A549 (cell line): ENCODE data around the gene GMIP.
"Not testable (repeated sequence)": the region's sequence is repeated elsewhere in the genome, so short reads cannot be mapped to it uniquely, and the experiment has no call there.

ENCODE experiments used
- CBX2 ChIP-seq: fragments of 200-600 bp; sonication (generic); IDR thresholded peaks from 2 replicates; pipeline ENCODE4 v1.6.1; 2016; ENCODE audit warnings: low read depth, mild to moderate bottlenecking, borderline replicate concordance
- CEBPB ChIP-seq, 2 experiments: fragments of >200 bp in 1 of 2; sonication (Bioruptor Twin) in 1 of 2; formaldehyde crosslinking in 1 of 2; IDR thresholded peaks; 2 replicates each; pipeline ENCODE4 v1.6.1; 2012 to 2016
- CTCF ChIP-seq: fragments of >200 bp; sonication (Bioruptor Twin); formaldehyde crosslinking; IDR thresholded peaks from 3 replicates; pipeline ENCODE4 v1.5.1; 2016
- EP300 ChIP-seq, 2 experiments: fragments of >200 bp; sonication (Bioruptor Twin); formaldehyde crosslinking; IDR thresholded peaks; 2 replicates in 1 of 2; 3 replicates in 1 of 2; pipeline ENCODE4 v1.6.1; 2016 to 2017
- FOSL2 ChIP-seq, 2 experiments: fragments of 450-650 bp in 1 of 2; fragments of >200 bp in 1 of 2; sonication (Bioruptor Twin) in 1 of 2; formaldehyde crosslinking; IDR thresholded peaks; 2 replicates each; pipeline versions ENCODE4 v1.5.0 to v1.6.1; 2016 to 2020; ENCODE audit warnings: mild to moderate bottlenecking in 1 of 2, moderate library complexity in 1 of 2
- HDAC2 ChIP-seq: fragments of 200-600 bp; sonication (generic); IDR thresholded peaks from 2 replicates; pipeline ENCODE4 v1.6.1; 2016
- KDM1A ChIP-seq: fragments of 200-600 bp; sonication (generic); IDR thresholded peaks from 2 replicates; pipeline ENCODE4 v1.6.1; 2016; ENCODE audit warnings: low read depth, mild to moderate bottlenecking
- NR3C1 ChIP-seq: fragments of >200 bp; sonication (Bioruptor Twin); formaldehyde crosslinking; IDR thresholded peaks from 3 replicates; pipeline ENCODE4 v1.6.1; 2017
- PHF8 ChIP-seq: fragments of 200-600 bp; sonication (generic); IDR thresholded peaks from 2 replicates; pipeline ENCODE4 v1.6.1; 2016; ENCODE audit warnings: low read depth, mild to moderate bottlenecking, antibody characterized with exemption, moderate library complexity, borderline replicate concordance
- POLR2A ChIP-seq: IDR thresholded peaks from 2 replicates; pipeline ENCODE4 v1.6.1; 2012; ENCODE audit warnings: mild to moderate bottlenecking, low read length
- RARB ChIP-seq: fragments of 250-450 bp; sonication (Bioruptor Pico); IDR thresholded peaks from 2 replicates; pipeline ENCODE4 v1.8.0; 2021; ENCODE audit warnings: mild to moderate bottlenecking, moderate library complexity
- SMC3 ChIP-seq: fragments of >200 bp; sonication (Bioruptor Twin); formaldehyde crosslinking; IDR thresholded peaks from 3 replicates; pipeline ENCODE4 v1.6.1; 2018; ENCODE audit warnings: inconsistent platforms
- TFCP2L1 ChIP-seq: fragments of 250-450 bp; sonication (Bioruptor Pico); IDR thresholded peaks from 2 replicates; pipeline ENCODE4 v1.5.0; 2021; ENCODE audit warnings: mild to moderate bottlenecking
- TF ChIP-seq, protein P1 (sequence below): fragments of 150-350 bp; IDR thresholded peaks from 2 replicates; pipeline ENCODE4 v1.6.1; 2014; ENCODE audit warnings: low read depth, mild to moderate bottlenecking, low read length

DNA sequence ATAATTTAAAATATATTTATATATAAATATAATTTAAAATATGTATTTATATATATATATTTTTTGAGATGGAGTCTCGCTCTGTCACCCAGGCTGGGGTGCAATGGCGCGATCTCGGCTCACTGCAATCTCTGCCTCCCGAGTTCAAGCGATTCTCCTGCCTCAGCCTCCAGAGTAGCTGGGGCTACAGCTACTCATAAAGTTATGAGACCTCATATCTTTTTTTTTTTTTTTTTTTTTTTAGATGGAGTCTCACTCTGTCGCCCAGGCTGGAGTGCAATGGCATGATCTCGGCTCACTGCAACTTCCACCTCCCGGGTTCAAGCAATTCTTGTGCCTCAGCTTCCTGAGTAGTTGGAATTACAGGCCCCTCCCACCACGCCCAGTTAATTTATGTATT is 45.6 kb upstream of the GMIP start:
- TF ChIP-seq CTCF; NR3C1; SMC3; POLR2A; EP300 (IDR thresholded peaks at IDR 0.05); HDAC2; CBX2; TFCP2L1 (CRISPR knock-in tag); RARB (CRISPR knock-in tag); KDM1A; FOSL2 (IDR thresholded peaks at IDR 0.05); FOSL2 (CRISPR knock-in tag; IDR thresholded peaks at IDR 0.05); CEBPB (IDR thresholded peaks at IDR 0.05); PHF8: not testable (repeated sequence)
- TF ChIP-seq, protein P1, sequence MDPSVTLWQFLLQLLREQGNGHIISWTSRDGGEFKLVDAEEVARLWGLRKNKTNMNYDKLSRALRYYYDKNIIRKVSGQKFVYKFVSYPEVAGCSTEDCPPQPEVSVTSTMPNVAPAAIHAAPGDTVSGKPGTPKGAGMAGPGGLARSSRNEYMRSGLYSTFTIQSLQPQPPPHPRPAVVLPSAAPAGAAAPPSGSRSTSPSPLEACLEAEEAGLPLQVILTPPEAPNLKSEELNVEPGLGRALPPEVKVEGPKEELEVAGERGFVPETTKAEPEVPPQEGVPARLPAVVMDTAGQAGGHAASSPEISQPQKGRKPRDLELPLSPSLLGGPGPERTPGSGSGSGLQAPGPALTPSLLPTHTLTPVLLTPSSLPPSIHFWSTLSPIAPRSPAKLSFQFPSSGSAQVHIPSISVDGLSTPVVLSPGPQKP, result not testable (repeated sequence)
